Measurements from ENCODE around the gene TRIM17. TPM values are rescaled to one million over a fixed set of nuclear protein-coding genes. Genes with fewer than 3 reads are reported as not detected.

TRIM17 gene
- total RNA-seq, 2 experiments from 2014 or later, result 1.5 to 1.6 TPM

DNA sequence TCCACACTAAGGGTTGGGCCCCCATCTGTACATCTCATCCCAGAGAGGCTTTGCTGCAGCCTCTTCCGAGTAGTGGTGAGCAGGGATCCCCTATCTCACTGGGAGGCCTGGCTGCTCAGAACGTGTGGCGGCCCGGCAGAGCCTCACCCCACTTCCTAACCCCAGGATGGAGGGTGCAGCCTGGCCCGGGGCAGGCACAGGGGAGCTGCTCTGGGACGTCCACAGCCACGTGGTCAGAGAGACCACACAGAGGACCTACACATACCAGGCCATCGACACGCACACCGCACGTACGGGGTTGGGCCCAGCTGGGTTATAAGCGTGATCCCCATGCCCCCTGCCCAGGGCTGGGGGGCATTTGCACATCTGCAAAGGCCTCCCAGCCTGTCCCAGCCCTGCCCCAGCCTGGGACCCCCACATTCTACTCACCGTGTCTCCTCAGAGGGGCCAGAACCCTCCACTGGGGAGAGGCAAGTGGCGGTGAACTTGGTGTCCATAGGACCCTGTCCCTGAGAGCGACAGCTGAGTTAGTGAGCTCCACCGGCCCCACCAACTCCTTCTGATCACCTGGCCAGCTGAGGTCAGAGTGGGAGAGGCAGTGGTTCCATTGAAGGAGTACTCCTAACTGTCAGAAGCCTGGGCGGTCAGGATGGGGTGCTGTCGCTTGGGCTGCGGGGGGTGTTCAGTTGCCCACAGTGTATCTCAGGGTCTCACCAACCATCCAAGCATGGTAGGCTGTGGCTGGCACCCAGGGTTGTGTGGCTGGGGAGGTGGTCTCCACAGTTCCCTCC is 51.2 kb downstream of the TRIM17 start:
- no peak overlapping the region for H3K4me3 Mint-ChIP-seq
- DNase-seq, result no peak

DNA sequence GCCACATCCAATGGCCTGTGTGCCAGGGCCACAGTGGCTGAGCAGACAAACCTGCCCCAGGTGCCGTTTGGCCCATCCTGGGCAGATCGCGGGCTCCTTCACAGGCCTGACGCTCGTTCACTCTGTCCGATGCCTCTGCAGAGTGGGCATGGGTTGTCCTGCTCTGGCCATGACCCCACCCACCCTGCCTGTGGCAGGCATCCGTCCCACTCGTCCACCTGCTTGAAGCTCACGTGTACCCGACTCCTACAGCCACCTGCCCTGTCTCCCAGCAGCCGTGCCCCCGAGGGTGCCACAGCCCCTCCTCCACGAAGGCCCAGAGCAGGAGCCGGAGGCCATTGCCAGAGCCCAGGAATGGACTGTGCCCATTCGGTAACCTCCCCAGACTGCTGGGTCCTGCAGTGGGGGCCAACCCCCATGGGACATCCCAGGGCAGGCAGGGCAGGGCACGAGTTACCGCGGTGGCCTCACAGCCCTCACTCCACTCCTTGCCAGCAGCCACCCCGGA is 51.9 kb downstream of the TRIM17 start:
- Mint-ChIP-seq H3K27me3 (no peaks in the 10 kb centered on the region), H3K4me1 (ENCODE audit: low read depth) (no peaks in the 10 kb centered on the region), H3K4me3 (no peak overlapping the region), H3K27ac (no peak overlapping the region), H3K36me3 (no peaks in the 10 kb centered on the region), H3K9me3 (no peaks in the 10 kb centered on the region)
- POLR2A ChIA-PET, result no interaction called here
- intact Hi-C loops (cut with micrococcal nuclease), result no loop called here
- DNase-seq, result no peak
- CTCF ChIA-PET, result no interaction called here

More for the DNA sequence above, 51.2 kb downstream of the TRIM17 start:
- intact Hi-C loops (cut with micrococcal nuclease), result no loop called here
- ChIA-PET POLR2A (no interaction called here), CTCF (no interaction called here)
- Mint-ChIP-seq H3K36me3 (no peaks in the 10 kb centered on the region), H3K9me3 (no peaks in the 10 kb centered on the region), H3K4me1 (ENCODE audit: low read depth) (no peaks in the 10 kb centered on the region), H3K27ac (no peak overlapping the region), H3K27me3 (no peaks in the 10 kb centered on the region)

DNA sequence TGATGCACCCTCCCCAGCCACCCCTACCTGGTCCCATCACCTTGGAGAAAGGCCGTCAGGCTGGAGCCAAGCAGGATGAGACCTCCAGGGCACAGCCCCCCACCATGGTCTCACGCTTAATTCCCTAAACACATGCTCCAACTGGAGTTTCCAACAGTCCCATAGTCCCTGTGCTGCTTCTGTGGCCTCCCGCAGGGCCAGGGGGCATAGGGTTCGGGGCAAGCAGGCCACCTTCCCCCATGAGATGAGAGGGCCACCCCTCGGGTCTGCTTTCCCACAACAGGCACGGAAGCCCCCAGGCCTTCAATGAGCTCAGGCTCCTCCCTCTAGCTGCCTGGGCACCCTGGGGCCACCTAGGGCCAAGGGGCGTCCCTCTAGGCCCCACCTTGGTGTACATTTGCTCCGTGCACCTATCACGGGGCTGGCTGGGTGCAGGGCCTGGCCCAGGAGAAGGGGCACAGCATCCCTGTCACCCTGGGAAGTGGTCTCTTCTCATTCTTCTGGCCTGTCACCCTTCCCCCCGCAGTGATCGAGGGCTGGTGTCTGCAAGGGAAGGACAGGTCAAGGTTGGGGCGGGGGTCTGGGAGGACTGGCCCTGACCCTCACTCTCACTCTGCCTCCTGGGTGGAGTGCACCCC is 52.5 kb downstream of the TRIM17 start:
- Mint-ChIP-seq H3K27ac (no peak overlapping the region), H3K27me3 (no peaks in the 10 kb centered on the region), H3K4me1 (ENCODE audit: low read depth) (no peaks in the 10 kb centered on the region), H3K9me3 (no peaks in the 10 kb centered on the region), H3K4me3 (no peak overlapping the region), H3K36me3 (no peaks in the 10 kb centered on the region)
- intact Hi-C loops (cut with micrococcal nuclease), result no loop called here
- CTCF ChIA-PET, result no interaction called here
- no peak for DNase-seq
- POLR2A ChIA-PET, result no interaction called here

DNA sequence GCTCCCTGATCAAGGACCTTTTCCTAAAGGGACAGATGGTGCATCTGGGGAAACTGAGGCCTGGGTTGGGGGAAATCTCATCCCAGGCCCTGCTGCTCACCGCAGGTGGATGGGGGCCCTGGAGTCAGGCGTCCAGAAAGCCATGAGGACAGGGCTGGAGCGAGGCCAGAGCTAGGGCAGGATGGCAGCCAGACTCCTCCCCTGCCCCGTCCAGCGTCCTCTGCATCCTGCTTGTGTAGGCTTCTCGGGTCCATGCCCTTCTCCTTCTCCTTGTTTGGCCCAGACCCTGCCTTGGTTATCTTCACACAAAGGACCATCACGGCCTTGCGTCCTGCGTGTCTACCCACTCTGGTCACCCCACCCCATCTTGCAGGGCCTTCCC is 53.0 kb downstream of the TRIM17 start:
- DNase-seq, result no peak
- Mint-ChIP-seq H3K4me3 (no peak overlapping the region), H3K9me3 (no peaks in the 10 kb centered on the region), H3K27me3 (no peaks in the 10 kb centered on the region), H3K27ac (no peak overlapping the region), H3K36me3 (no peaks in the 10 kb centered on the region), H3K4me1 (ENCODE audit: low read depth) (no peaks in the 10 kb centered on the region)
- intact Hi-C loops (cut with micrococcal nuclease), result no loop called here
- CTCF ChIA-PET, result no interaction called here
- POLR2A ChIA-PET, result no interaction called here

DNA sequence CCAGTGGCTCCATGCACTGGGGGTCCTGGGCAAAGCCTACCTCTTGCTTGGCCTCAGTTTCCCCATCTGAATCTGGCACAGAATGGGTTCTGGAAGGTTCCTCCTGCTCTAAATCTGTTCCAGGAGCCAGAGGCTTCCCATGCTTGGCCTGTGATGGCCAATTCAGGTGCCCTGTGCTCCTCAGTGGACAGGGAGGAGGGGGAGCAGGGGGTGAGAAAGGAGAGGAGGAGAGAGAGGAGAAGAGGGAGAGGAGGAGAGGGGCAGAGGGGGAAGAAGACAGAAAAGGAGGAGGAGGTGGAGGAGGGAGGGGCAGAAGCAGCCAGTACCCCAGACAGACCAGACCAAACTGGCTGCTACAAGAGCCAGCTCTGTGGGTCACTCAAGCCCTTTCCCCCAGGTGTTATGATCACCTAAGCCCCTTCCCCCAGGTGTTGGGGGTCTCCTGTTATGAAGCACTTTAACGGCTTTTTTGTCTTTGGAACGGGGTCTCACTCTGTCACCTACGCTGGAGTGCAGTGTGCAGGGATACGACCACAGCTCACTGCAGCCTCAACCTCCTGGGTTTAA is 53.7 kb downstream of the TRIM17 start:
- no peaks in the 10 kb centered on the region for H3K4me1 Mint-ChIP-seq (ENCODE audit: low read depth)
- H3K36me3 Mint-ChIP-seq, result no peaks in the 10 kb centered on the region
- no peak for DNase-seq
- CTCF ChIA-PET, result no interaction called here
- no peaks in the 10 kb centered on the region for H3K9me3 Mint-ChIP-seq
- no peak overlapping the region for H3K27ac Mint-ChIP-seq
- POLR2A ChIA-PET, result no interaction called here
- H3K4me3 Mint-ChIP-seq, result no peak overlapping the region
- no peaks in the 10 kb centered on the region for H3K27me3 Mint-ChIP-seq
- intact Hi-C loops (cut with micrococcal nuclease), result no loop called here

DNA sequence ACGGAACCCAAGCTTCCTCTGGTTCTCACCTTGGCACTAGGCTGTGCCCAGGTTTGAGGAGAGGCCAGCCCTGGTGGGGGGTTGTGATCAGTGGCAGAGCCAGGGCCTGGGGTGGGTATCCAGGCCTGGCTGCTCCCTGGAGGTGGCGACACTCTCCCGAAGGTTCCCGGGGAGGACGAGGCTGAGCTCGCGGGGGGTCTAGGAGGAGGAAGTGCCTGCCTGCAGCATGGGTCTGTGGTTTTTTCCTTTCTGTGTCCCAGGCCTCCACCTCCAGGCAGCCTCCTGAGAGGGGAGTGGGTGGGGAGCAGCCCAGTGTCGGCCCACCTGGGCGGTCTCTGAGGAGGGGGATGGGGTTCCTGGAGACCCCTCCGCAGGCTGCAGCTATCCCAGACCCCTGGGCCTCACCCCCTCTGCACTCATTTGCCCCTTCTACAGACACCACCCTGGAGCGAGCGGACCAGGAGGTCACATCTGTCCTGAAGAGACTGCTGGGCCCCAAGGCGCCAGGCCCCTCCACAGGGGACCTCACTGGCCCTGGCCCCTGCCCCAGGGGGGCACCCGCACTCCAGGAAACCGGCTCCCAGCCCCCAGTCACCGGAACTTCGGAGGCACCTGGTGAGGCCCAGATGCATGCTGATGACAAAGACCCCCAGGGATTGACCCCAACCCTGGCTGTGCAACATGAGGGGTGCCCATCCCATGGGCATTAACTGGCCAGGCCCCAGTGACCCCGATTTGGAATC is 54.3 kb downstream of the TRIM17 start:
- no peaks in the 10 kb centered on the region for H3K27me3 Mint-ChIP-seq
- CTCF ChIA-PET, result no interaction called here
- POLR2A ChIA-PET, result no interaction called here
- H3K36me3 Mint-ChIP-seq, result no peaks in the 10 kb centered on the region
- H3K9me3 Mint-ChIP-seq, result no peaks in the 10 kb centered on the region
- DNase-seq, result no peak
- no peaks in the 10 kb centered on the region for H3K4me1 Mint-ChIP-seq (ENCODE audit: low read depth)
- intact Hi-C loops (cut with micrococcal nuclease), result no loop called here
- H3K4me3 Mint-ChIP-seq, result no peak overlapping the region
- H3K27ac Mint-ChIP-seq, result no peak overlapping the region

DNA sequence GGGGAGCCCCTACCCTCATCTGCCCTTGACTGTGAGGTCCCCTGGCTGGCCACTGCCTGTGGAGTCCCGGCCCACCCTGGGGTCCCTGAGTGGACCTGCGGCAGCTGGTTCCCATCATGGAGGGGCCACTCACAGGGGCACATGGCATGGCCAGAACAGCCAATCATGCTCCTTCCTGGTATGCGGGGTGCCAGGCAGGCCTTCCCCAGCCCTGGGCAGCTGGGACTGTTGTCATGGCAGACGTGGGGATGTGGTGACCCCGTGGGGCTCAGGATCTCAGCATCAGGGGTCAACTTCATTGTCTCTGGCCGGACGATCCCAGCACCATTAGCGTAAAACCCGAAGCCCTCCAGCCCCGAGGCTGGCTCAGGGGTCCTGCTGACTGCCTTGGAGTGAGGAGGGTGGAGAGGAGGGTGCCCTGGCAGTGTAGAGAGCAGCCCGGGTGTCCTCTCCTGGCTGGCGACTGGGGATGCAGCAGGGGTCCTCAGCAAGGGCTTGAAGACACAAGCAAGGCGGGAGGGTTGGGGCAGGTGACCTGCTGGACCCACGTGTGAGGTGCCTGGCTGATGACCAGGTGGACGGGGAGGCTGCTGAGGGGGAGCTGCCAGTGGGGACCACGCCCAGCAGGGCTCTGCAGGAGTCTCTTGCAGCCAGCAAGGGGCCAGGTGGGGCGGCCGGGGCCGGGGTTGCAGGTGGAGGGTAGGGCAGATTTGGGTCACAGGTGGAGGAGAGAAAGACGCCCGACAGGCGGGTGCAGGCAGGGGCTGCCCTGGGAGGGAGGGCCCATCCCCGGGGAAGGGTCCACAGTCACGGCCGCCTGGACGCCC is 55.1 kb downstream of the TRIM17 start:
- H3K36me3 Mint-ChIP-seq, result no peaks in the 10 kb centered on the region
- H3K27me3 Mint-ChIP-seq, result no peaks in the 10 kb centered on the region
- no peak overlapping the region for H3K27ac Mint-ChIP-seq
- no peak overlapping the region for H3K4me3 Mint-ChIP-seq
- no peak for DNase-seq
- POLR2A ChIA-PET, result no interaction called here
- no peaks in the 10 kb centered on the region for H3K4me1 Mint-ChIP-seq (ENCODE audit: low read depth)
- intact Hi-C loops (cut with micrococcal nuclease), result no loop called here
- CTCF ChIA-PET, result no interaction called here
- no peaks in the 10 kb centered on the region for H3K9me3 Mint-ChIP-seq

DNA sequence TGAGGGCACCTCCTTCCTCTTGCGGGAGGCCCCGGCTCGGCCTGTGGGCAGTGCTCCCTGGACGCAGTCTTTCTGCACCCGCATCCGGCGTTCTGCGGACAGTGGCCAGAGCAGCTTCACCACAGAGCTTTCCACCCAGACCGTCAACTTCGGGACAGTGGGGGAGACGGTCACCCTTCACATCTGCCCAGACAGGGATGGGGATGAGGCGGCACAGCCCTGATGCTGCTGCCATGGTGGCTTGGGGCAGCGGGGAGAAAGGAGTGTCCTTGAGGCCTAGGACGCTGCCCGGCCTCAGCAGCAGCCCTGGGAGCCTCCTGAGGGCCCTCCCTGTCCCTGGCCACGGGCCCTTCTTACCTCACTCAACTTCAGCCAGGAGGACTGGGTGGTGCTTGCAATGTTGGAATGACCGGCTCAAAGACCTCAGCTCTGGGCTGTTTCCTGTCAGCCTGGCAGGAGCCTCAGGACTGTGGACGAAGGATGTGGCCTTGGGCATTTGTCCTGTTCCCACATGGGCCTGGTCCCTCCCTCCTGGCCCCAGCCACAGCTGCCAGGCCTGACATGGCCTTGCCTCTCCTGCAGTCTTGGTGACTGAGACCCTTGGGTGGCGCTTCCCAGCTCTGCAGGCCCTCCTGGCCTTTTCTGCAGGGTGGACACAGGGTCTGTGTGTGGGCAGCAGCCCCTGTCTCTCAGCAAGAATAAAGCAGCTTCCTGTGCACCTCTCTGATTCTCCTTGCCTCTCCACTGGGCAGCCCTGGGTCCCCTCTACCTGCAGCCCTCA is 55.9 kb downstream of the TRIM17 start:
- no peak overlapping the region for H3K4me3 Mint-ChIP-seq
- H3K4me1 Mint-ChIP-seq (ENCODE audit: low read depth), result no peaks in the 10 kb centered on the region
- H3K36me3 Mint-ChIP-seq, result no peaks in the 10 kb centered on the region
- no peaks in the 10 kb centered on the region for H3K27me3 Mint-ChIP-seq
- ChIA-PET POLR2A (no interaction called here), CTCF (no interaction called here)
- no peak overlapping the region for H3K27ac Mint-ChIP-seq
- intact Hi-C loops (cut with micrococcal nuclease), result no loop called here
- H3K9me3 Mint-ChIP-seq, result no peaks in the 10 kb centered on the region
- DNase-seq, result no peak

DNA sequence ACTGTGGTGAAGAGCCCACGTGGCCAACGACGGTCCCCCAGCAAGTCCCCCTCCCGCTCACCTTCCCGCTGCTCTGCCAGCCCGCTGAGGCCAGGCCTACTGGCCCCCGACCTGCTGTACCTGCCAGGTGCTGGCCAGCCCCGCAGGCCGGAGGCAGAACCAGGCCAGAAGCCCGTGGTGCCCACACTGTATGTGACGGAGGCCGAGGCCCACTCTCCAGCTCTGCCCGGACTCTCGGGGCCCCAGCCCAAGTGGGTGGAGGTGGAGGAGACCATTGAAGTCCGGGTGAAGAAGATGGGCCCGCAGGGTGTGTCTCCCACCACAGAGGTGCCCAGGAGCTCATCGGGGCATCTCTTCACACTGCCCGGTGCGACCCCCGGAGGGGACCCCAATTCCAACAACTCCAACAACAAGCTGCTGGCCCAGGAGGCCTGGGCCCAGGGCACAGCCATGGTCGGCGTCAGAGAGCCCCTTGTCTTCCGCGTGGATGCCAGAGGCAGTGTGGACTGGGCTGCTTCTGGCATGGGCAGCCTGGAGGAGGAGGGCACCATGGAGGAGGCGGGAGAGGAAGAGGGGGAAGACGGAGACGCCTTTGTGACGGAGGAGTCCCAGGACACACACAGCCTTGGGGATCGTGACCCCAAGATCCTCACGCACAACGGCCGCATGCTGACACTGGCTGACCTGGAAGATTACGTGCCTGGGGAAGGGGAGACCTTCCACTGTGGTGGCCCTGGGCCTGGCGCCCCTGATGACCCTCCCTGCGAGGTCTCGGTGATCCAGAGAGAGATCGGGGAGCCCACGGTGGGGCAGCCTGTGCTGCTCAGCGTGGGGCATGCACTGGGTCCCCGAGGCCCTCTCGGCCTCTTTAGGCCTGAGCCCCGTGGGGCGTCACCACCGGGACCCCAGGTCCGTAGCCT is 56.8 kb downstream of the TRIM17 start:
- H3K9me3 Mint-ChIP-seq, result no peaks in the 10 kb centered on the region
- DNase-seq, result no peak
- intact Hi-C loops (cut with micrococcal nuclease), result no loop called here
- CTCF ChIA-PET, result no interaction called here
- POLR2A ChIA-PET, result no interaction called here
- H3K36me3 Mint-ChIP-seq, result no peaks in the 10 kb centered on the region
- H3K4me3 Mint-ChIP-seq, result no peak overlapping the region
- no peaks in the 10 kb centered on the region for H3K4me1 Mint-ChIP-seq (ENCODE audit: low read depth)
- no peaks in the 10 kb centered on the region for H3K27me3 Mint-ChIP-seq
- H3K27ac Mint-ChIP-seq, result no peak overlapping the region

DNA sequence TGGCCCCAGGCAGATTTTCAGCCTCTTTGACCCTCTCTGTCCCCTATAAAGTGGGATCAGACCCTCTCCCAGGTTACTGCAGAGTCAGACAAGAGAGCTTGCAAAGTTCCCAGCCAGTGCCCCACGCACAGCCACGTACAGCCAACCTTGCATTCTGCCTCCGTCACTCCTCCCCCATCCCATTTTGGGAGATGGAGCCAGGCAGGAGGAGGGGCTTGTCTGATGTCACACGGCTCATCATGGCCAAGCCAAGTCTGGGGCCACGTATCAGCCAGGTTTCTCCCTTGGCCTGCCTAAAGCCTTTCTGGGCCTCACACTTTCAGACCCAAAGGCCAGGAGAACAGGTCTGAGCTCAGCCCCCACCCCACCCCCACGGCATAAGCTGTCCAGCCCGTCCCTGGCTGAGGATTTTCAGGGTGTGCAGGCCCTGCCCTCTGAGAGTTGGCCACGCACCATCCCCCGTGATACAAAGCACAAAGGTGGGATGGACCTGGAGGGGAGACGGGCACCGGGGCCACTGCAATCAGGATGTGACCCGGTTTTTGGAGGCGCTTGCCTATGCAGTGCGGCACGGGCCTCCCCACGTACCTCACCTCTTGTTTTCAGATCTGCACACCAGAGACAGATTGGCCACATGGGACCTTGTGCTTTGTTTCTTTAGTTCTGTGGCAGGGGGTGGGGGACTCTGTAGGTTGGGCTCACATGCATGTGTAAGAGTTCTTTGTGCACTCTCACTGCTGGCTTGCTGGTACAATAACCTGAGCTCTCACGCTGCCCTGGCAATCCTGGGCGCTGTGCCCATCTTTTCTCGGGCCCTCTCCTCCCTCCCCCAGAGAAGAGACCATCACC is 57.7 kb downstream of the TRIM17 start:
- no peaks in the 10 kb centered on the region for H3K9me3 Mint-ChIP-seq
- intact Hi-C loops (cut with micrococcal nuclease), result no loop called here
- H3K4me1 Mint-ChIP-seq (ENCODE audit: low read depth), result no peaks in the 10 kb centered on the region
- no peaks in the 10 kb centered on the region for H3K36me3 Mint-ChIP-seq
- ChIA-PET CTCF (no interaction called here), POLR2A (no interaction called here)
- no peak overlapping the region for H3K4me3 Mint-ChIP-seq
- H3K27ac Mint-ChIP-seq, result no peak overlapping the region
- H3K27me3 Mint-ChIP-seq, result no peaks in the 10 kb centered on the region
- no peak for DNase-seq

All from activated CD4-positive, alpha-beta memory T cell treated with anti-CD3 and anti-CD28 coated beads for 36 hours (primary cell).